B cell (primary cell): ENCODE data around the gene GRIP2.

Source experiments
- CTCF ChIP-seq: fragments of 200-600 bp; IDR thresholded peaks from one replicate; pipeline ENCODE4 v1.8.0; 2022; ENCODE audit warnings: antibody characterized with exemption, mild to moderate bottlenecking
- EZH2 ChIP-seq: IDR thresholded peaks from 2 replicates; pipeline ENCODE4 v1.6.1; 2012; ENCODE audit warnings: borderline replicate concordance, low read depth, mild to moderate bottlenecking, moderate library complexity, low read length; ENCODE audit not compliant: insufficient read depth, poor library complexity, severe bottlenecking

DNA sequence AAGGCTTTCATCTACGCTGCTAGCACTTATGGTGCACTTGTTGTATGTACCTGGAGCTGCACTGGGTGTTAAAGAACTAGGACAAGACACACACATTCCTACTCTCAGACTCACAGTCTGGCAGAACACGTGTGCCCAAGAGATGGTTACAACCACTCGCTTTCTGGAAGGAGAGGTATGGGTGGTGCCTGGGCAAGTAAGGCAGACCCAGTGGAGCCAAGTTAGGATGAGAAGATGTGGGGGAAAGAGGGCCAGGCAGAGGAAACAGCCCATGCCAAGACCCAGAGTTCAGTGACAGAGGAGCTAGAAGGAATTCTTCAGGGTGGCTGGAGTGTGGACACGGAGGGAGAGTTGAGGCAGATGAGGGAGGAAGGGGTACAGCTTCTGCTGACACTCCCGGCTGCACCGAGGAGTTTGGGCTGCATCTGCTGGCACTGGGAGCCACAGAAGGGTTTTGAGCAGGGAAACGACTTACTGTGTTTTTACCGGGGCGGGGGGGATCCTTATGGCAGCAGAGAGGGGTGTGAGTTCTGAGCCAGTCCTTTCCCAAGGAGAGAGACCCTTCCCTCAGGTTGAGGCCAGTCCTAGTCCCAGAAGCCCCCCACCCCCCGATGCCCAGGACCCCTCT lies 59.0 kb downstream of the GRIP2 start:
- TF ChIP-seq CTCF, result no peak
- TF ChIP-seq EZH2, result no peak
